Keratinocyte (primary cell): ENCODE measurements around the gene DCDC2B. TPM values are rescaled to one million over a fixed set of nuclear protein-coding genes. Genes with fewer than 3 reads are reported as not detected.

ENCODE experiments used
- DNase-seq: peaks from one replicate; pipeline ENCODE4 v3.0.0-alpha.2; 2011; ENCODE audit warnings: low read depth, missing footprints, low spot score
- FAIRE-seq: peaks from 2 replicates; lab custom pipeline; 2011; peaks lifted over from hg19 to GRCh38; lab: Jason Lieb, UNC
- H2AFZ ChIP-seq: 2 replicates; pipeline ENCODE4 v1.6.0; 2012; ENCODE audit warnings: low read length, control low read depth, inconsistent platforms; ENCODE audit not compliant: control insufficient read depth
- H3K27ac ChIP-seq: 2 replicates; pipeline ENCODE4 v1.5.1; 2011; ENCODE audit warnings: low read length; ENCODE audit not compliant: control insufficient read depth, insufficient read depth
- H3K27me3 ChIP-seq: 3 replicates; pipeline ENCODE4 v1.6.0; 2011; ENCODE audit warnings: low read length; ENCODE audit not compliant: control insufficient read depth, insufficient read depth; ENCODE audit errors: extremely low read depth
- H3K36me3 ChIP-seq, 2 experiments: 2 replicates in 1 of 2; 3 replicates in 1 of 2; pipeline ENCODE4 v1.5.1; 2011; ENCODE audit warnings: low read length in 2 of 2, mild to moderate bottlenecking in 1 of 2; ENCODE audit not compliant: control insufficient read depth in 2 of 2, insufficient read depth in 2 of 2; ENCODE audit errors: extremely low read depth in 1 of 2
- H3K4me1 ChIP-seq: 3 replicates; pipeline ENCODE4 v1.5.1; 2011; ENCODE audit warnings: low read length; ENCODE audit not compliant: control insufficient read depth, insufficient read depth; ENCODE audit errors: extremely low read depth
- H3K4me2 ChIP-seq: 3 replicates; pipeline ENCODE4 v1.6.0; 2011; ENCODE audit warnings: low read depth, low read length; ENCODE audit not compliant: control insufficient read depth, insufficient read depth; ENCODE audit errors: extremely low read depth
- H3K4me3 ChIP-seq, 3 experiments: fragments of 200-600 bp in 1 of 3; sonication (generic) in 1 of 3; 2 replicates in 2 of 3; 3 replicates in 1 of 3; pipeline ENCODE4 v1.5.1; 2011 to 2016; ENCODE audit warnings: low read length in 3 of 3, mild to moderate bottlenecking in 3 of 3, control low read depth in 2 of 3, inconsistent platforms in 1 of 3, low read depth in 1 of 3, mixed read lengths in 1 of 3, mixed run types in 1 of 3, moderate library complexity in 1 of 3; ENCODE audit not compliant: control insufficient read depth in 2 of 3, insufficient read depth in 2 of 3; ENCODE audit errors: extremely low read depth in 1 of 3
- H3K79me2 ChIP-seq: 2 replicates; pipeline ENCODE4 v1.6.0; 2012; ENCODE audit warnings: low read length; ENCODE audit not compliant: control insufficient read depth, insufficient read depth
- H3K9ac ChIP-seq: 3 replicates; pipeline ENCODE4 v1.6.0; 2011; ENCODE audit warnings: low read length; ENCODE audit not compliant: control insufficient read depth, insufficient read depth; ENCODE audit errors: extremely low read depth
- H3K9me1 ChIP-seq: 3 replicates; pipeline ENCODE4 v1.6.0; 2011; ENCODE audit warnings: low read length; ENCODE audit not compliant: control insufficient read depth, insufficient read depth; ENCODE audit errors: extremely low read depth
- H3K9me3 ChIP-seq: 2 replicates; pipeline ENCODE4 v1.5.1; 2012; ENCODE audit warnings: low read depth, low read length; ENCODE audit not compliant: control insufficient read depth
- H4K20me1 ChIP-seq: 3 replicates; pipeline ENCODE4 v1.6.0; 2011; ENCODE audit warnings: low read length; ENCODE audit not compliant: control insufficient read depth, insufficient read depth; ENCODE audit errors: extremely low read depth
- CTCF ChIP-seq, 3 experiments: IDR thresholded peaks in 1 of 3; conservative IDR thresholded peaks in 1 of 3; optimal IDR thresholded peaks in 1 of 3; 2 replicates in 2 of 3; 3 replicates in 1 of 3; pipeline versions ENCODE3 to v1.5.1; 2011; ENCODE audit warnings: low read length in 3 of 3, mild to moderate bottlenecking in 3 of 3, moderate library complexity in 2 of 3, control low read depth in 1 of 3, inconsistent platforms in 1 of 3; ENCODE audit not compliant: insufficient read depth in 2 of 3; ENCODE audit errors: extremely low read depth in 1 of 3
- EZH2 ChIP-seq: IDR thresholded peaks from one replicate; pipeline ENCODE4 v1.6.1; 2012; ENCODE audit warnings: inconsistent platforms, mild to moderate bottlenecking, low read length, moderate library complexity
- dilution Hi-C: fragments of 300-500 bp; cut with MboI; formaldehyde crosslinking; loops from one replicate; pipeline ENCODE4 v1.7.0; 2020; ENCODE audit warnings: low sequenced_read_pairs; ENCODE audit not compliant: extremely low pct_ligation_motif_present
- polyA plus RNA-seq, 5 experiments: library from polyadenylated mRNA; depleted of rRNA in 3 of 5; stranded (reverse) in 3 of 5; stranded (forward) in 1 of 5; unstranded in 1 of 5; fragments of >200 nt; gene quantifications; 1 replicate in 1 of 5; 2 replicates in 3 of 5; 3 replicates in 1 of 5; pipeline versions ENCODE4 v1.2.1 to v1.2.3, GENCODE V29; 2011 to 2012; ENCODE audit warnings: missing spikeins in 2 of 5, low read depth in 1 of 5, low replicate concordance in 1 of 5

Gene DCDC2B
- polyA plus RNA-seq, 1 donor (not counting 4 experiments of a cell fraction or from before 2014, with no cell fraction given): not detected

- FAIRE-seq: no peak
- Histone ChIP-seq H3K4me3 (no peak overlapping the region), H3K9me1 (no peaks in the 10 kb centered on the region), H3K9ac (no peak overlapping the region), H3K36me3 (no peaks in the 10 kb centered on the region), H3K4me1 (peaks cover 1% of the 10 kb centered on the region), H3K27me3 (no peaks in the 10 kb centered on the region), H3K9me3 (no peaks in the 10 kb centered on the region), H3K27ac (no peak overlapping the region), H3K79me2 (no peaks in the 10 kb centered on the region), H2AFZ (no peak overlapping the region), H3K4me2 (no peak overlapping the region), H4K20me1 (no peaks in the 10 kb centered on the region)
- dilution Hi-C loops: no loop called here
- TF ChIP-seq EZH2 (no peak), CTCF (optimal IDR thresholded peaks at IDR 0.05 in 1 of 3, IDR thresholded peaks at IDR 0.05 in 1 of 3, conservative IDR thresholded peaks at IDR 0.05 in 1 of 3; ENCODE audit: extremely low read depth in 1 of 3, insufficient read depth in 2 of 3, low read length in 3 of 3) (no peak)
- no peak for DNase-seq
Observed at GRCh38 chr1:32255072-32256071, 46.5 kb downstream of the DCDC2B start.

GRCh38 chr1:32256473-32257226 lies 47.8 kb downstream of the DCDC2B start:
- H3K9me1 ChIP-seq: no peaks in the 10 kb centered on the region
- H3K27me3 ChIP-seq: no peaks in the 10 kb centered on the region
- no peaks in the 10 kb centered on the region for H3K9me3 ChIP-seq
- H4K20me1 ChIP-seq: no peaks in the 10 kb centered on the region
- FAIRE-seq (no peak), DNase-seq (no peak)
- dilution Hi-C loops: no loop called here
- no peak overlapping the region for H3K9ac ChIP-seq
- no peaks in the 10 kb centered on the region for H3K79me2 ChIP-seq
- H2AFZ ChIP-seq: no peak overlapping the region
- H3K4me3 ChIP-seq: no peak overlapping the region
- no peak overlapping the region for H3K27ac ChIP-seq
- H3K36me3 ChIP-seq: no peaks in the 10 kb centered on the region
- H3K4me1 ChIP-seq: no peaks in the 10 kb centered on the region
- no peak for TF ChIP-seq EZH2
- TF ChIP-seq CTCF (optimal IDR thresholded peaks at IDR 0.05 in 1 of 3, IDR thresholded peaks at IDR 0.05 in 1 of 3, conservative IDR thresholded peaks at IDR 0.05 in 1 of 3; ENCODE audit: extremely low read depth in 1 of 3, insufficient read depth in 2 of 3, low read length in 3 of 3): no peak
- no peak overlapping the region for H3K4me2 ChIP-seq
